ENCODE measurements around the gene DTNB.

The DTNB gene

GRCh38 chr2:25453199-25453905 lies 220.0 kb downstream of the DTNB start:
- no peak overlapping the region for H3K4me3 ChIP-seq (replicated peaks; ENCODE audit: insufficient read depth, low read length)
- no peaks in the 10 kb centered on the region for H3K27me3 ChIP-seq (ENCODE audit: insufficient read depth, poor library complexity, severe bottlenecking)
- no peak for DNase-seq (ENCODE audit: low read depth in 1 of 2, low spot score in 1 of 2)
- TF ChIP-seq CTCF (IDR thresholded peaks at IDR 0.05; ENCODE audit: insufficient read depth, low read length) (no peak), POLR2AphosphoS5 (IDR thresholded peaks at IDR 0.05; ENCODE audit: low read depth) (no peak), GABPA (IDR thresholded peaks at IDR 0.05; ENCODE audit: low read depth) (no peak), SPI1 (IDR thresholded peaks at IDR 0.05; ENCODE audit: borderline replicate concordance, low read depth) (no peak)
- TF ChIP-seq, protein P1, sequence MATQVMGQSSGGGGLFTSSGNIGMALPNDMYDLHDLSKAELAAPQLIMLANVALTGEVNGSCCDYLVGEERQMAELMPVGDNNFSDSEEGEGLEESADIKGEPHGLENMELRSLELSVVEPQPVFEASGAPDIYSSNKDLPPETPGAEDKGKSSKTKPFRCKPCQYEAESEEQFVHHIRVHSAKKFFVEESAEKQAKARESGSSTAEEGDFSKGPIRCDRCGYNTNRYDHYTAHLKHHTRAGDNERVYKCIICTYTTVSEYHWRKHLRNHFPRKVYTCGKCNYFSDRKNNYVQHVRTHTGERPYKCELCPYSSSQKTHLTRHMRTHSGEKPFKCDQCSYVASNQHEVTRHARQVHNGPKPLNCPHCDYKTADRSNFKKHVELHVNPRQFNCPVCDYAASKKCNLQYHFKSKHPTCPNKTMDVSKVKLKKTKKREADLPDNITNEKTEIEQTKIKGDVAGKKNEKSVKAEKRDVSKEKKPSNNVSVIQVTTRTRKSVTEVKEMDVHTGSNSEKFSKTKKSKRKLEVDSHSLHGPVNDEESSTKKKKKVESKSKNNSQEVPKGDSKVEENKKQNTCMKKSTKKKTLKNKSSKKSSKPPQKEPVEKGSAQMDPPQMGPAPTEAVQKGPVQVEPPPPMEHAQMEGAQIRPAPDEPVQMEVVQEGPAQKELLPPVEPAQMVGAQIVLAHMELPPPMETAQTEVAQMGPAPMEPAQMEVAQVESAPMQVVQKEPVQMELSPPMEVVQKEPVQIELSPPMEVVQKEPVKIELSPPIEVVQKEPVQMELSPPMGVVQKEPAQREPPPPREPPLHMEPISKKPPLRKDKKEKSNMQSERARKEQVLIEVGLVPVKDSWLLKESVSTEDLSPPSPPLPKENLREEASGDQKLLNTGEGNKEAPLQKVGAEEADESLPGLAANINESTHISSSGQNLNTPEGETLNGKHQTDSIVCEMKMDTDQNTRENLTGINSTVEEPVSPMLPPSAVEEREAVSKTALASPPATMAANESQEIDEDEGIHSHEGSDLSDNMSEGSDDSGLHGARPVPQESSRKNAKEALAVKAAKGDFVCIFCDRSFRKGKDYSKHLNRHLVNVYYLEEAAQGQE (IDR thresholded peaks at IDR 0.05; ENCODE audit: insufficient replicate concordance, low read depth), result no peak
- no peak overlapping the region for H3K27ac ChIP-seq (replicated peaks)

DNA sequence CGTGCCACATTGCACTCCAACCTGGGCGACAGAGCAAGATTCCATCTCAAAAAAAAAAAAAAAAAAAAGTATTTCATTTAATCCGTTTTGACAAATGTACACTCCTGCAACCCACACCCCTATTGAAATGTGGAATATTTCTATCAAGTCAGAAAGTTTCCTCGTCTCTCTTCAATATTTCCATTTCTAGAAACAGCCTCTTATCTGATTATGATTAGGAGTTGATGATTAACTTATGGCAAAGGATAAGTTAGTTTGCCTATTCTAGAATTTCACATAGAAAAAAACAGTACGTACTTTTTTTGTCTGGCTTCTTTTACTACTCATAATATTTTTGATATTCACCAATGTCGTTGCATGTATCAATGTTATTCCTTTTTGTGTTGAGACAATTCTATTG lies 224.6 kb downstream of the DTNB start:
- DNase-seq (ENCODE audit: low read depth in 1 of 2, low spot score in 1 of 2), result no peak
- TF ChIP-seq SPI1 (IDR thresholded peaks at IDR 0.05; ENCODE audit: borderline replicate concordance, low read depth) (no peak), CTCF (IDR thresholded peaks at IDR 0.05; ENCODE audit: insufficient read depth, low read length) (no peak), POLR2AphosphoS5 (IDR thresholded peaks at IDR 0.05; ENCODE audit: low read depth) (no peak), GABPA (IDR thresholded peaks at IDR 0.05; ENCODE audit: low read depth) (no peak)
- TF ChIP-seq, protein P1 (IDR thresholded peaks at IDR 0.05; ENCODE audit: insufficient replicate concordance, low read depth), result no peak
- Histone ChIP-seq H3K4me3 (replicated peaks; ENCODE audit: insufficient read depth, low read length) (no peak overlapping the region), H3K27me3 (ENCODE audit: insufficient read depth, poor library complexity, severe bottlenecking) (no peaks in the 10 kb centered on the region), H3K27ac (replicated peaks) (no peak overlapping the region)

DNA sequence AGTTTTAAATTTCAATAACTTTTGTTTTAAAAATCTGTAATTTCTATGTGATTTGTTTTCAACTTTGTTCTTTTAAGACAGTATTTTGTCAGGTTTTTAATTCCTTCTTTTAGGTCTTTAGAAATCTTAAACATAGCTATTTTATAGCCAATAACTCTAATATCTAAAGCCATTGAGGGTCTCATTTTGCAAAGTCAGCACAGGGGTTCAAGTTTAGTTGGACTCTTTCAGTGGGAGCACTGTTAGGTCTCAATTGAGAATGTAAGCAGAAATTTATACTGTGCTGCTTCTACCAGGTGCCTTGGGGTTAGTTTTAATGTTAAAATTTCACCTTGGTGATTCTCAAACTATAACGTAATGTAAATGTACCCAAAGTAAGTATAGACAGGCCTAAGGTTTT lies 226.4 kb downstream of the DTNB start:
- no peak overlapping the region for H3K27ac ChIP-seq (replicated peaks)
- no peak for DNase-seq (ENCODE audit: low read depth in 1 of 2, low spot score in 1 of 2)
- H3K27me3 ChIP-seq (ENCODE audit: insufficient read depth, poor library complexity, severe bottlenecking), result no peaks in the 10 kb centered on the region
- TF ChIP-seq SPI1 (IDR thresholded peaks at IDR 0.05; ENCODE audit: borderline replicate concordance, low read depth), result no peak
- TF ChIP-seq, protein P1 (IDR thresholded peaks at IDR 0.05; ENCODE audit: insufficient replicate concordance, low read depth), result no peak
- TF ChIP-seq CTCF (IDR thresholded peaks at IDR 0.05; ENCODE audit: insufficient read depth, low read length), result no peak
- no peak for TF ChIP-seq POLR2AphosphoS5 (IDR thresholded peaks at IDR 0.05; ENCODE audit: low read depth)
- no peak overlapping the region for H3K4me3 ChIP-seq (replicated peaks; ENCODE audit: insufficient read depth, low read length)
